Esophagus muscularis mucosa (tissue), 4 donors: ENCODE measurements around the gene MAPKAP1. TPM values are rescaled to one million over a fixed set of nuclear protein-coding genes. Genes with fewer than 3 reads are reported as not detected.

Source experiments
- DNase-seq: peaks from one replicate; pipeline ENCODE4 v3.0.0-alpha.2; 2017; ENCODE audit errors: extremely low spot score
- H3K27ac ChIP-seq, 4 donors: fragments of 200-600 bp; sonication (generic); replicated peaks in 1 of 4; 1 replicate in 3 of 4; 2 replicates in 1 of 4; pipeline ENCODE4 v1.5.1; 2016 to 2019; ENCODE audit warnings: mild to moderate bottlenecking in 1 of 4
- H3K27me3 ChIP-seq, 4 donors: fragments of 200-600 bp; sonication (generic); one replicate each; pipeline versions ENCODE4 v1.5.1 to v1.6.0; 2016 to 2019
- H3K36me3 ChIP-seq, 4 donors: fragments of 200-600 bp; sonication (generic); one replicate each; pipeline ENCODE4 v1.5.1; 2016 to 2019
- H3K4me1 ChIP-seq, 4 donors: fragments of 200-600 bp; sonication (generic); one replicate each; pipeline ENCODE4 v1.5.1; 2016 to 2019
- H3K4me3 ChIP-seq, 4 donors: fragments of 200-600 bp; sonication (generic); 1 replicate in 2 of 4; 2 replicates in 2 of 4; pipeline ENCODE4 v1.5.1; 2016 to 2019; ENCODE audit warnings: mild to moderate bottlenecking in 4 of 4, moderate library complexity in 1 of 4
- H3K9me3 ChIP-seq, 4 donors: fragments of 200-600 bp; sonication (generic); 1 replicate in 3 of 4; 2 replicates in 1 of 4; pipeline ENCODE4 v1.5.1; 2016 to 2019
- EP300 ChIP-seq: sonication (generic); formaldehyde crosslinking; IDR thresholded peaks from one replicate; pipeline ENCODE4 v1.6.1; 2017; ENCODE audit warnings: antibody characterized with exemption
- POLR2A ChIP-seq: fragments of 450-650 bp; IDR thresholded peaks from one replicate; pipeline ENCODE4 v1.6.1; 2017; ENCODE audit warnings: antibody characterized with exemption, moderate library complexity, mild to moderate bottlenecking, low read depth
- POLR2AphosphoS5 ChIP-seq, 2 donors: sonication (generic); formaldehyde crosslinking; IDR thresholded peaks; one replicate each; pipeline ENCODE4 v1.6.1; 2017; ENCODE audit warnings: antibody characterized with exemption in 2 of 2
- WGBS: methylation state at CpG from one replicate; pipeline ENCODE4 v1.1.5; 2018; 5-methylcytosine and 5-hydroxymethylcytosine counted together
- intact Hi-C: fragments of 100-400 bp; cut with DNase I; formaldehyde crosslinking; loops from one replicate; pipeline ENCODE4 v1.15.1; 2023
- total RNA-seq, 4 donors: library from RNA; depleted of rRNA; stranded (reverse); fragments of >200 nt; gene quantifications; one replicate each; pipeline versions ENCODE4 v1.1.0 to v1.2.1, GENCODE V29; 2016
- TF ChIP-seq, protein P1 (sequence below), 3 experiments: fragments of 200-600 bp in 2 of 3; fragments of 450-650 bp in 1 of 3; sonication (generic) in 2 of 3; IDR thresholded peaks; one replicate each; pipeline ENCODE4 v1.5.1; 2017 to 2019; ENCODE audit warnings: antibody characterized with exemption in 3 of 3, mild to moderate bottlenecking in 2 of 3, moderate library complexity in 1 of 3

The MAPKAP1 gene
- total RNA-seq, 4 donors from 2014 or later = 84.3 to 103 (median 93.4) TPM

DNA sequence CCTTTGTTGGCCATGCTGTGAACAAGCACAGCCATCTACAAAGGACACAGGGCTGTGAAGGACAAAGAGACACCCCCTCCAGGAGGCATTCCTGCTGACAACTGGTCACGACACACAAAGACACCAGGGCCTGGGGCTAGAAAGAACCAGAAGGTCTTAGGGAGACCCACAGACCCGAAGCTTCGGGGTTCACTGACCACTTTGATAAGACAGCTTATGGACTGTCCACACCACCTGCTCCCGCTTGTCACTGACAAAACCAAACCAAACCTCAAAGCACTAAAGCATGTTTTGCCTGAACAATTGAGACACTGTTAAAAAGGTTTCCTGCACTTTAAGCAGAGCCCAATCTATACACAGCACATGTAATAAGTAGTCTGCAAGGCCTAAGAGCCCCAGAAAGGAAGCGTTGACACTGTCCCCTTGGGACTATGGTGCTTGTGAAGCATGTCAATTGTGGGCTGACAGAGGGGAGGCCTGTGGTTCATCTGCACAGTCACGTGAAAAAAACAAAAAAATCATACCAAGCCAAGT is 260.4 kb downstream of the MAPKAP1 start:
- no peak overlapping the region for H3K27ac ChIP-seq
- H3K9me3 ChIP-seq = no peaks in the 10 kb centered on the region
- WGBS = 88% methylated on average over 6 of the region's 6 CpGs
- DNase-seq = no peak
- H3K4me3 ChIP-seq = no peak overlapping the region
- no peaks in the 10 kb centered on the region for H3K27me3 ChIP-seq
- intact Hi-C loops = no loop called here
- H3K36me3 ChIP-seq = peaks cover 3 to 36% (median 16%) of the 10 kb centered on the region in 4 donors
- TF ChIP-seq POLR2AphosphoS5 (IDR thresholded peaks at IDR 0.05) (no peak), POLR2A (no peak), EP300 (no peak)
- TF ChIP-seq, protein P1, sequence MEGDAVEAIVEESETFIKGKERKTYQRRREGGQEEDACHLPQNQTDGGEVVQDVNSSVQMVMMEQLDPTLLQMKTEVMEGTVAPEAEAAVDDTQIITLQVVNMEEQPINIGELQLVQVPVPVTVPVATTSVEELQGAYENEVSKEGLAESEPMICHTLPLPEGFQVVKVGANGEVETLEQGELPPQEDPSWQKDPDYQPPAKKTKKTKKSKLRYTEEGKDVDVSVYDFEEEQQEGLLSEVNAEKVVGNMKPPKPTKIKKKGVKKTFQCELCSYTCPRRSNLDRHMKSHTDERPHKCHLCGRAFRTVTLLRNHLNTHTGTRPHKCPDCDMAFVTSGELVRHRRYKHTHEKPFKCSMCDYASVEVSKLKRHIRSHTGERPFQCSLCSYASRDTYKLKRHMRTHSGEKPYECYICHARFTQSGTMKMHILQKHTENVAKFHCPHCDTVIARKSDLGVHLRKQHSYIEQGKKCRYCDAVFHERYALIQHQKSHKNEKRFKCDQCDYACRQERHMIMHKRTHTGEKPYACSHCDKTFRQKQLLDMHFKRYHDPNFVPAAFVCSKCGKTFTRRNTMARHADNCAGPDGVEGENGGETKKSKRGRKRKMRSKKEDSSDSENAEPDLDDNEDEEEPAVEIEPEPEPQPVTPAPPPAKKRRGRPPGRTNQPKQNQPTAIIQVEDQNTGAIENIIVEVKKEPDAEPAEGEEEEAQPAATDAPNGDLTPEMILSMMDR (IDR thresholded peaks at IDR 0.05) = no peak
- no peaks in the 10 kb centered on the region for H3K4me1 ChIP-seq

DNA sequence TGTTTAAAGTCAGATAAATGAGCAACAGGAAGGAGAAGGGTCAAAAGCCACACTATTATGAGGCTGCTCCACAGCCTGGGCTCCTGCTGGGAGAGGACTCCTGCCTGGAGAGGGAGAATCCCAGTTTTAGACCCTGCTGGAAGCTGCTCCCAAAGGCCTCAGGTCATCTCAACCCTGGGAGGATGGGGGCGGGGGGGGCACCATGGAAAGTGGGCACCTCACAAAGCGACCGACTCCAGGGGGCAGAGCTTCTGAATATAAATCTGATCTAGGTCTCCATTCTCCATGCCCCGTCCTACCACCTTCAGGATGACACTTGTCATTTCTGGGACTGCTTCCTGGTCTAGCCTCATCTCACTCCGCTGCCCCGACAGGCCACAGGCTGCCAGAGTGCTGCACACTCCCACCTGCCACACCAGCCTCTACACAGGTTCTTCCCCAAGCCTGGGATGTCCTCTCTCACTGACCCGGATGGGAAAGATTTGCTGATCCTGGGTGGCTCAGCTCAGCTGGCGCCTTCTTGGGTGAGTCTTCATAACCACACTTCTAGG is 262.0 kb downstream of the MAPKAP1 start:
- Histone ChIP-seq H3K27ac (no peak overlapping the region), H3K36me3 (peaks cover 6 to 51% (median 22%) of the 10 kb centered on the region in 4 donors), H3K4me1 (no peaks in the 10 kb centered on the region), H3K9me3 (no peaks in the 10 kb centered on the region), H3K4me3 (no peak overlapping the region), H3K27me3 (no peaks in the 10 kb centered on the region)
- intact Hi-C loops = no loop called here
- TF ChIP-seq, protein P1 (IDR thresholded peaks at IDR 0.05) = no peak
- DNase-seq = no peak
- 96% methylated on average over 5 of the region's 8 CpGs for WGBS

DNA sequence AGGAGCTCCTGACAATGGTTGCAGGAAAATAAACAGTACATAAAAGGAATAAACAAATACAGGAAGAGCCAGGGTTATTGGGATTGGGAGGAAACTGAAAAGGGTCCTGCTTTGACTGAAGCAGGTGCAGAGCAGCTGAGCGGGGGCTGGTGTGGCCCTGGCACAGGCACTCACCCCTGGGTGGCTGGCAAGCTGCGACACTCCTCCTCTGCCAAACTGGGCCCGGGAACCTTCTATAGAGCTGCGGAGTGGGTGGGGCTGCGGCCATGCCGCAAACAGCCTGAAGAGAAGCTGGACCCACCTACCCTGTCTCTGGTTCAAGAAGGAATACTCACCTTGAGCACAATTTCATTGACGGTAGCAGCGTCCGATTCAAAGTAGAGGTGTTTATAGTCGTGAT is 262.8 kb downstream of the MAPKAP1 start:
- TF ChIP-seq POLR2AphosphoS5 (IDR thresholded peaks at IDR 0.05) (no peak), POLR2A (no peak), EP300 (no peak)
- TF ChIP-seq, protein P1 (IDR thresholded peaks at IDR 0.05) = no peak
- no peak for DNase-seq
- H3K36me3 ChIP-seq = peaks cover 11 to 59% (median 28%) of the 10 kb centered on the region in 4 donors
- H3K4me3 ChIP-seq = no peak overlapping the region
- no peaks in the 10 kb centered on the region for H3K27me3 ChIP-seq
- WGBS = 95% methylated on average over 10 of the region's 10 CpGs
- no peak overlapping the region for H3K27ac ChIP-seq
- intact Hi-C loops = no loop called here
- H3K9me3 ChIP-seq = no peaks in the 10 kb centered on the region
- no peaks in the 10 kb centered on the region for H3K4me1 ChIP-seq

GRCh38 chr9:125443367-125443766 is 263.6 kb downstream of the MAPKAP1 start:
- no peak for DNase-seq
- no peaks in the 10 kb centered on the region for H3K4me1 ChIP-seq
- 95% methylated on average over 4 of the region's 8 CpGs for WGBS
- no peaks in the 10 kb centered on the region for H3K27me3 ChIP-seq
- H3K9me3 ChIP-seq = no peaks in the 10 kb centered on the region
- peaks cover 12 to 67% (median 36%) of the 10 kb centered on the region in 4 donors for H3K36me3 ChIP-seq
- no peak overlapping the region for H3K27ac ChIP-seq
- H3K4me3 ChIP-seq = no peak overlapping the region
- intact Hi-C loops = no loop called here
- no peak for TF ChIP-seq POLR2AphosphoS5 (IDR thresholded peaks at IDR 0.05)
- no peak for TF ChIP-seq POLR2A
- TF ChIP-seq EP300 = no peak
- TF ChIP-seq, protein P1 (IDR thresholded peaks at IDR 0.05) = no peak

DNA sequence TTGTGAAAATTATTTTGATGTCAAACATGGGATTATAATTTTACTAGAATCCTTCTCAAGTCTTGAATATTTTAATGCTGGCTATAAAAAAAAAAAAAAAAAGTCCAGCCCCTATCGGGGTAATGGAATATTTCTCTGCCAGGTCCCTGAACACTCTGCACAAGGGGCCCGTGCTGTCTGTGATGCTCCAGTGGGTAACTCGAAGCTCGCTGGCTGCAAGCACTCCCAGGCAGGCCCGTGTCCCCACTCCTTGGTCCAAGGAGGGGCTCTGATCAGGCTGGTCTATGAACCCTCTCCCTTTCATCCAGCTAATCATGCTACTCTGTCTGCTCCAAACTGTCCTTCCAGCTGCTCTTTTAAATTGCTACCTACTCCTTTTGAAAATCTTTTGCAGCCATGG is 264.6 kb downstream of the MAPKAP1 start:
- DNase-seq = no peak
- Histone ChIP-seq H3K27ac (no peak overlapping the region), H3K36me3 (peaks cover 16 to 69% (median 37%) of the 10 kb centered on the region in 4 donors), H3K27me3 (no peaks in the 10 kb centered on the region), H3K9me3 (no peaks in the 10 kb centered on the region), H3K4me1 (no peaks in the 10 kb centered on the region), H3K4me3 (no peak overlapping the region)
- no peak for TF ChIP-seq POLR2A
- TF ChIP-seq, protein P1 (IDR thresholded peaks at IDR 0.05) = no peak
- TF ChIP-seq EP300 = no peak
- TF ChIP-seq POLR2AphosphoS5 (IDR thresholded peaks at IDR 0.05) = no peak
- whole genome bisulfite sequencing = 80% methylated on average over 5 of the region's 5 CpGs
- intact Hi-C loops = no loop called here
